Non-pigmented ciliary epithelial cell (primary cell): Measurements from ENCODE around the gene ADPRH.

Experiments used
- DNase-seq: peaks from one replicate; pipeline ENCODE4 v3.0.0-alpha.2; 2010; ENCODE audit warnings: low read depth

ADPRH gene

DNA sequence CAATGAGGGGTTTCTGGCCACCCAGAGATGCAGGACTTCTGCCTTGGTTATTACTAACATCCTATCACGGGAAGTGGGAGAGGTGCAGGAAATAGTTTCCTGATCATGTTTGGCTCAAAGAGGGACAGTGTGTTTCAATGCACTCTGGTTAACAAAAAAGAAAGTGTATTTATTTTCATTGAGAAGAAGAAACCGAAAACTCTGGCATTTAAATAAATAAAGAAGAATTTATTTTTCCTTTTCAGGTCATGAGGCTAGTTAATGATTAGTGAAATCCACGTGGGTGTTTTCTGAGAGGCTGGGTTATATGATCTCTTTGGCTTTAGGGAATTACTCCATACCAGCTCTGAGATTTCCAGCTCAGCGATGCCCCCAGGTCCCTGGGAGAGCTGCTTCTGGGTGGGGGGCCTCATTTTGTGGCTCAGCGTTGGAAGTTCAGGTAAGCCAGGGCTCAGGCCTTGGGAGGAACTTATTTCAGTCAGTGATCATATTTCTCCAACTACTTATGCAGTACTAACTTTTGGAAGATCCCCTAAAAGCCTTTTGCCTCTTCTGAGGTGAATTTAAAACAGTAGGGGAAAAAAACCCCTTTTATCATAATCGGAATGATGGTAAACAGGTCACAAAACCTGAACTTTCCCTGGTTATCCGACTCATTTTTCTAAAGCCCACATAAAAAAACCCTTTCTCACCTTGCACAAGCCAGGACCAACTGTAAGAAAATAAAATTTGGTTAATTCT is 18.4 kb downstream of the ADPRH start, which contains the start of gene PLA1A:
Gene PLA1A, plus strand, starts transcription at position 338 of the 741 bp plus-strand sequence. Its CDS starts 29 bp downstream, at position 367.
- no peak for DNase-seq

DNA sequence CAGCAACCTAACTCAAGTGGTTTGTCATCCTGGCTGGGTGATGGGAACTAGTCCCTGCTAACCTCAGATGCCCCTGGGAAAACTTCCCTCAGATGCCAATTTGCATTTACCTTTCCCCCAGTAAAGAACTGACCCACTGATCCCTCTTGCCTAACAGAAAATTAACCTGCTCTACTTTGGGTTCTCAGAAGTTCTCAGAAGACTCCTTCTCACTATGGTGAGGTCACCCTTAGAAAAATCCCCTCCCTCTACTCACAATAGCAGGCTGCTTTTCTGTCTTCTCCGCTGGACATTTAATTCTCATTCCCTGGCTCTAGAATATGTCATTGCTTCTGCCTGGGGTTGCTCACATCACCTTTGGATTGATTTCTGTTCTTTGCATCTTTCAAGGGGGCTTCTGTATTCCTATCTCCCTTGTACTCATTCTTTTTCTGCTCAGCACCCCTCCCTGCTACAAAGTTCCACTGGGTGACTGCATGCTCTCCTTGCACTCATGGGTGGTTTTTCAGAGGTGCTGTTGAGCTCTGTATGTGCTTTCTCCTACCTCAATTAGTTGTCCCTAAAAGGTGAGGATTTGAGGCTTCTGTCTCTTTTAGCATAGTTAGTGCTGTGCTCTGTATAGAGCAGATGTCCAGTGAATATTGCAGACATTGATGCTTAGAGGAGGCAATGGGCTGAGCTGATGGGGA is 19.3 kb downstream of the ADPRH start:
- no peak for DNase-seq

DNA sequence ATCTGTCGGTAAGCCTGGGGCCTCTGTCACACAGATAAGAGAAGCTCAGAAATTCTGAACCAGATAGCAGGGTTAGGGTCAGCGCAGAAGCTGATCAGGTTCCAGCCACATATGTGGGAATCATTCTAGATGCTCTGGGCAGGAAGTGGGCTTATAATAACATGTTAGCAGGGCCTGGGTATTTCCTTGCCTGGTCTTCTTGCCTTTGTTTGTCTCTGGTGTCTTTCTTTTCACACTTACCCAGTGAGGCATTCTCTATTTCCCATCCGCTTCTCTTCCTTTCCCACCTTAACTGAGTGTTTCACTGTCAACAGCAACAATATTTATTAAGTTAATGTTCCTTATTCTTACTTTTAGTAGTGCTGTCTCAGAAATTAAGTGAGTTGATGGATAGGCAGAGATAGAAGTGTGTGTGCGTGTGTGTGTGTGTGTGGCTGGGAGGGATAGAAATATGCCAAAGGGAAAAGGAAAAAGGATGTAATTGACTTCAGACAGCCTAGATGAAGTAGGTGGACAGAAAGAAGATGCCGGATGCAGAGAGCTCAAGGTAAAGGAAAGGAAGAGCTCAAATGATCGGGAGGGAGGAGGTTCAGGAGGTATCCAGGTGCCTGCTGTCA is 20.4 kb downstream of the ADPRH start:
- DNase-seq = no peak

DNA sequence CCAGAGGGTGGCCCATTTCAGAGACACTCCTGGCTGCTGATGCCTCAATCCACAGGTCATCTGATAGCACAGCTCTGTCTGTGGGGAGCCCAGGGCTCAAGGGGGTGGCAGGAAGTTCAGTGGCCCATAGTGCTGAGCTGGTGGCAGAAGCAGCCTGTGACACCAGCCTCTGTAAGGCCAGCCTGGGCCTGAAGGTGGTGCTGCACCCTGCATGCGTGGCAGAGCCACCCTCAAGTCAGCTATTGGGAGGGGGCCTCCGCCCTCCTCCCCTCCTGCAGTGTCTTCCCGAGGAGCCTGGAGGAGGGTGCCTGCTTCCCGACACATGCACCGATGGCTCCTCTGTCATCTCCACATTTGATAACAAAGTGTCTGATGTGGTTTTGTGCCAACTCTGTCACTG is 21.4 kb downstream of the ADPRH start:
- DNase-seq = no peak

DNA sequence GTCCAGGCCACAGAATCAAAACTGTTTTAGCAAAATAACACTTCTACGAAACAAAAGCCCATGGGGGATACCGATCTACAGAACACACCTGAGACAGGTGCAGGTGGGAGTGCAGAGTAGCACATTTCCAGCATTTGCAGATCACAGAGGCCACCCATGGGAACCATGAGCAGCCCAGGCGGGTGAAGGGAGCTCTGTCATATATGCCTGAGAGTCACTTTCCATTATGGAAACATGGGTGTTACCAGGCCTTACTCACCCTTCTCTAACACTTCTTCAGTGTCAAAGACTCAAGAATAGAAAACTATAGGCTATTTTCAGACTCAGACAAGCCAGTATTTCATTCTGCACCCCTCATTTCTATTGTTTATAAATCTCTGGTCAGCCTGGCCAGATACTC is 21.9 kb downstream of the ADPRH start:
- no peak for DNase-seq

DNA sequence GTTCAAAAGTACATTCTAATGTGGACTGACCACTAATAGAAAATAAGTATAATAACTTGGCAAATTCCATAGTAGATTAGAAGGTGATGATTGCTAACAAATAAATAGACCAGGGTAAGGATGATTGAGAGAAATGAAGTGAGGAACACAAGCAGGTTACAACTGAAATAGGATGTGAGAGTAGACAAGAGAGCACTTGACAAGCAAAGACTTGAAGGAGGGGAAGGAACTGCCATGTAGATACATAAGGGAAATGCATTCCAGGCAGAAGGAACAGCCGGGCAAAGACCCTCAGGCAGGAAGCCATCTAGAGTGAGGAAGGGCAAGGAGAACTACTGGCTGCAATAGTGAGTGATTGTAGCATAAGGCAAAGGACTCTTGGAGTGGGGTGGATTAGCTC is 23.4 kb downstream of the ADPRH start:
- DNase-seq = no peak

DNA sequence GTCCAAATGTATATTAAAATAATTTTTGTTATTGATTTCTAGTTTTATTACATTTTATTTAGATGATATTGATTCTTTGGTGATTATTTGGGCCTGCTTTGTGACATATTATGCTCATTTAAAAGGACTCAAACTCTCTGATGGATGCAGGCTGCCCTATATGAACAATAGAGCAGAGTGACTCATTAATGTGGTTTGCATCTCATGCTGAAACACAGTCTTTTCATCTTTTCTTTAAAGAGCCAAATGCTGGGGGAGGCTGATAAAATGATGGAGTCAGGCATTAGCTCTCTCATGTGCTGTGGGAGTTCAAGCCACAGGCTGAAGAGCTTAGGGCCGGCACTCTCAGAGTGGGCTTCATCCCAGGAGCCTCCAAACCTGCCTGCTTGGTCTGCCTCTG is 25.6 kb downstream of the ADPRH start:
- peak; percentile 31 for DNase-seq

DNA sequence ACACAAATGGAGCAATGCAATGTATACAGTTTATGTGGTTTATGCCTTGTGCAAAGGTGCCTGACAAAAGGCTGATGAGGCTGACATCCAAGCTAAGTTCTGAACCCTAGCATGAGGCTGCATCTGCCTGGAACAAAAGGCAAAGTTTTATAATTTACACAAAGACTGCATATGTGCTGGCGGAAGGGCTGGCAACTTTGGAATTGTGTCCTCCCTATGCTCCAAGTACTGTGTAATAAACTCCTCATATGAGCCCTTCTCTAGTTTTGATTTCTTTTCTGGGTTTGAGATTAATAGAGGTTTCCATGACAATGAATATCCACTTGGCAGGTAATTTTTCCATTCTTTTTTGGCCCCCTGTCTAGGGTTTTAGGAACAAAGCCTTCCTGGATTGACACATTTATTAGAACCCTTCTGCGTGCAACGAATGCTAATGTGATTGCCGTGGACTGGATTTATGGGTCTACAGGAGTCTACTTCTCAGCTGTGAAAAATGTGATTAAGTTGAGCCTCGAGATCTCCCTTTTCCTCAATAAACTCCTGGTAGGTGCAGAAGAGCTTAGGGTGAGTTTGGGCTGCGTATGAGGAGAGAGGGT is 29.2 kb downstream of the ADPRH start:
- DNase-seq = no peak

DNA sequence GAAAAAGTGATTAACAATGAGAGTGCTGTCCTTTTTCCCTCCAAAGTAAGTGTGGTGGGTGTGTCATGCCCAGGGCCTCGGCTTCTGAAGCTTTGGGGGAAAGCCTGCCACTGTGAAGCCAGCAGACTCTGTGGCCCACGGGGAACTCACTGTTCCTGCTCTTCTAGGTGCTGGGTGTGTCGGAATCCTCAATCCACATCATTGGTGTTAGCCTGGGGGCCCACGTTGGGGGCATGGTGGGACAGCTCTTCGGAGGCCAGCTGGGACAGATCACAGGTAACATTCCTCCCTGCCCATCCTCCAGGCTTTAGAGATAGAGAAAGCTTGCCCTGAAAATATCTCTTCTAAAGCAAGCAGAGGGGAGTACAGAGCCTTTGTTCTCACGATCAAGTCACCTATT is 30.0 kb downstream of the ADPRH start:
- no peak for DNase-seq

DNA sequence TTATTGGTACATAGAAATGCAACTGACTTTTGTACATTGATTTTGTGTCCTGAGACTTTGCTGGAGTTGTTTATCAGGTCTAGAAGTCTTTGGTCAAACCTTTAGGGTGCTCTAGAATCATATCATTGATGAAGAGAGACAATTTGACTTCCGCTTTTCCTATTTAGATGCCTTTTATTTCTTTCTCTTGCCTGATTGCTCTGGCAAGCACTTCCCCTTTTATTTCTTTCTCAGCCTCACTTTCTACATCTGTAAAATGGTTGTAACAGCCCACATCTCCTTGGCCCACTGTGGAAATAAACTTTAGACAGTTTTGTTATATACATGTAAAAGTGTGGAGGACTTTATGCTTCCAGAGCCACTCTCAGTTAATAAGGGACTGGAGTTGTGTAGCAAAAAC is 32.4 kb downstream of the ADPRH start:
- no peak for DNase-seq

DNA sequence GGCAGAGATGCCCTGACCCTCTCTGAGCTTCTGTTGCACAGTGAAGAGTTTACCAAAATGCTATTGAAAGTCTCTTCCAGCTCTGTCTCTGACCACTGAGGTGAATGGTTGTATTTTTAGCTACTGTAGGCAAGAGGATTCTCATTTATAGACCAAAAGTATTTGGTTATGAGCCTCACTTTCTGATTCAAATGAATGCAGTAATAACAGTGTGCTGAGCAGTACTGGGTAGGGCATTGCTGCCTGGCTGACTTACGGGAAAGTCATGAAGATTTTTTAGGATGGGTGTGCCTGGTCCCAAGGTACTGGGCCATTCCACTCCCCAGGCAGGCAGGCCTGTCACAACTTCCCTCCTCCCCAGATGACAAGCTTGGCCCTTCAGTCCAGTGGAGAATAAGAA is 33.9 kb downstream of the ADPRH start:
- DNase-seq = no peak

DNA sequence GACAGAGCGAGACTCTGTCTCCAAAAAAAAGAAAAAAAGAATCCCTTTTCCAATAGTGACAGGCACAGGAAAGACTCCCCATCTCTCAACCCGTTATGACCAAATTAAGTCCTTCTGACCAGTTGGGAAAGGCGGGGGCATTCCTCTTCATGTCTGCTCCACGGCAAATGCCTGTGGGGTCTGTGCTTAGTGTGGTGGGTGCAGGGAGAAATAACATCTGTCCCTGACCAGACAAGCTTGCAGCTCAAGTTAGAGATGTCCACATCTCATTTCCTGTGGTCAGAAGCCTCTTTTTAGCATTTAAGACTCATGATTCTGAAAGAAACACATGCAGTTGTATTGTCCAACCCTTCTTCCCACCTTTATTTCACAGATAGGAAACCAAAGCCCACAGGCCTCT is 34.6 kb downstream of the ADPRH start:
- no peak for DNase-seq

DNA sequence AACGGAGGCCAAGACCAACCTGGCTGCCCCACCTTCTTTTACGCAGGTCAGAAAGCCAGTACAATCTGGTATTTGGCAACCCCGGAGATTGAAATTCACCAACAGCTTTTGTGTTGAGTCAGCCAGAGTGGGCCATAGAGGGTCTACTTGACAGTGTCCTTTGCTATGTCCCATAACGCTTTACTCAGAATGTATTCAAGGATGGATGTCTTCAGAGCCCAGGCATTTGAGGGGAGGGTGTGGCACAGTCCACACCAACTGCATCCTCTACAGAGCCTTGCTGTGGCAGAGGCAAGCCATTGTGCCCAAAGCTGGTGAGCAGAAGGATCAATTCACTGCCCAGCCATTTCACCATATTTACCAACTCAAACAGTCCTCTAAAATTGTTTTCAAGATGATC is 36.8 kb downstream of the ADPRH start:
- DNase-seq = no peak

DNA sequence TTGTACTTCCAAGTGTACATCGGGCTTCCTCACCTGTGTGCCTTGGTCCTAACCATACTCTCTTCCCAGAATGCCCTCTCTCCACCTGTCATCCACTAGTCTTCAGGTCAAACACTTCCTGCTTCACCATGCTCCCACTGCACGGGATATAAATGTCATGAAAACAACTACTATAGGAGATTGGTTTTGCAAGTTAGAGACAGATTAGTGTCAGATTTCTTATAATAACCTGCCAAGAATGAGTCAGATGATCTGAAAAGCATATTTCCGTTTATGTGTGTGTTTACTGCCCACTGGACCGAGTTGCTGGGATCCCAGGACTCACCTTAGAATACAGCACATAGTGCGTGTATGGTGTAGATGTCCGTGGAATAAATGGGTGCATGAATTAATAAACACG is 39.8 kb downstream of the ADPRH start:
- no peak for DNase-seq

DNA sequence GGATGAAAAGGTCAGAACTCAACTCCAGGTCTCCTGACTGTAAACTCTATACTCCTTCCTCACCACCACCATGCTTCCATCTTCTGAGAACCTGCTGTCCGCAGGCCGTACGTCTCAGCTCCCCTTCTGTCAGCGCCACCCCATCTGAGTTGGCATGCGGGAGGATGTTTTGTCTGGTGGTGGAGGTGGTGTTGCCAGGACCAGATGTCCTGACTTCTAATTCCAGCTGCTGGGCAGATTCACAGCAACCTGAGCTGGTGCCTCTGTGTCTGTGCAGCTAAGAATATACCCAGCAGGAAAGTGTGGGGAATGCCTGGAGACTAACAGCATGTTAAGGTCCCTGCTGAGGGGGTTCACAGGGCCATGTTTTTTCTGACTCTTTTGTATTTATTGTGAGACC is 41.6 kb downstream of the ADPRH start:
- no peak for DNase-seq

DNA sequence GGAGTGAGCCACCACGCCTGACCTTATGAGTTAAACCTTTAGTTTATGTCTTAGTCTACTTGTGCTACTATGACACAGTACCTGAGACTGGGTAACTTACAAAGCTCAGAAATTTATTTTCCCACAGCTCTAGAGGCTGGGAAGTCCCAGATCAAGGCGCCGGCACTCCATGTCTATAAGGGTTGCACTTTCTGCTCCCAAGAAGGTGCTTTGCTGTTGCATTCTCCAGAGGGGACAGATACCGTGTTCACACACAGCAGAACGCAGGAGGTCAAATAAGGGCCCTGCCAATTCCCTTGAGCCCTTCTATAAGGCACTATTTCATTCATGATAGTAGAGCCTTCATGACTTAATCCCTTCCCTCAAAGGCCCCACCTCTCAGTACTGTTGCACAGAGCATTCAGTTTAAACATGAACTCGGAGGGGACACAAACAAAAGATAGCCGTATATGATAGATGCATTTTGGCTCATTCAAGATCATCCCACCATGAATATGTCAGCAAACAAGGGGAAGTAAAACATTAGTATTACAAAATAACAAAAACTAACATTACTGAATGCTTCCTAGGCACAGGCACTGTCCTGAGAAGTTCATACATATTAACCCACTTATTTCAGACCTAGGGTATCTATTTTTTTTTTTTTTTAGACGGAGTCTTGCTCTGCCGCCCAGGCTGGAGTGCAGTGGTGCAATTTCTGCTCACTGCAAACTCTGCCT is 44.9 kb downstream of the ADPRH start:
- DNase-seq = no peak

DNA sequence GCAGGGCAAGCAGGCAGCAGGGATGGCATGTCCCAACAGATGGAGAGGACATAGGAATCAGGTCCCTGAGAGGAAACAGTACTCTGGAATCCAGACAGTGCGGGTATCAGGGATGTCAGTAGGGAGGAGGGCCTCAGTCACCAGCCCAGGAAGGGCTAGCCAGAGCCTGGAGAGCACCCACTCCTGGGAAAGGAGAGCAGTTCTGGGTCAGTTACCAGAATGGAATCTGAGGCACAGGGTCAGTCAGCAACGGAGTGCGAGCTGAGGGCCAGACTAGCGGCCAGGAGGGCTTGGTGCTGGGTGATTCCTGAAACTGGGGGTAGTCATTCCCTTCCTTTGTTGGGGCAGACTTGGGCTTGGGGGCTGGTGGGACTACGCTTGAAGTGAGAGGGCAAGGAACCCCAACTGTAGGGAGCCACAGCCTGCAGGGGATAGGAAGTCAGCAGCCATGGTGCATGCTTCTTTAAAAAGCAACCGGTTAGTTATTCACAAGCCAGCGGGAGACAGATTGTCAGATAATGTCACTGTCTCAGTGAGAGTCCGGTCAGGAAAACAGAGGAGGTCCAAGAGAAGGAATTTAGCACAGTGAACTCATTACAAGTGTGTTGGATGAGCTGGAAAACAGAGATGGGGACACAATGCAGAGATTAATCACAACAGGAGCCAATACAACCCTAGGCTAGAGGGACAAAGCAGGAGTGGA is 46.3 kb downstream of the ADPRH start:
- no peak for DNase-seq

DNA sequence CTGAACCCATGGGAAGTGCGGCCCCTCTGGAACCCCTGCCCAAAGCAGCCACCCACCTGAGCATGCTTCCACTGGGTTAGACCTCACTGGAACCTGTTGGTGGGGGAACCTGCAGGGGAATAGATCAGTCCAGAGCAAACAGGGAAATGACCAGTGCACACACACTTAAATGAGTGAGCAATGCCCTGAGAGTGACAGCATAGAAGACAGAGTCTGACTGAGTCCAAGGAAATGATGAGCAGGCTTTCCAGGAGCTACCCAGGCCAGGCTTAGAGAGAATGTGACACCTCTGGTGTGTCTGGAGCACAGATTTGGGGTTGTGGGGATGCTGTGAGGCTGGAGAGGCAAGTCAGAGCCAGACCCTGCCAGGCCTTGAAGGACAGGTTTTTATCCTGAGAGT is 46.9 kb downstream of the ADPRH start:
- no peak for DNase-seq

DNA sequence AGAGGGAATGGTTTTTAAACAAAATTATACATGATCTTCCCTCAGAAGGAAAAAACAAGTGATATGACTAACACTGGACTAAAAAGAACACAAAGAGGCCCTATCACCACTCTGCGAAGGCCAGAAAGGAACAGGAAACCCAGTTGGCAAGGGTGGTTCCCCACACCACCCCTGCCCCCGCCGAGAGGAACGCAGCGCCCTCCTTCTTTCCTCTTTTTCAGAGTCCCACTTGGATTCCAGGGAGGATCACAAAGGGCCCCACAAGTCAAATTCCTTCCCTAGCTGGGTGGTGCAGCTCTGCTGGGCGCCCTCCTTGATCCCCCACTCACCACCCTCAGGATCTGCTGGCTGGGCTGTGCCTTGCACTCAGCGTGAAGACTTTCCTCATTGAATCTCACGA is 48.2 kb downstream of the ADPRH start:
- DNase-seq = no peak

DNA sequence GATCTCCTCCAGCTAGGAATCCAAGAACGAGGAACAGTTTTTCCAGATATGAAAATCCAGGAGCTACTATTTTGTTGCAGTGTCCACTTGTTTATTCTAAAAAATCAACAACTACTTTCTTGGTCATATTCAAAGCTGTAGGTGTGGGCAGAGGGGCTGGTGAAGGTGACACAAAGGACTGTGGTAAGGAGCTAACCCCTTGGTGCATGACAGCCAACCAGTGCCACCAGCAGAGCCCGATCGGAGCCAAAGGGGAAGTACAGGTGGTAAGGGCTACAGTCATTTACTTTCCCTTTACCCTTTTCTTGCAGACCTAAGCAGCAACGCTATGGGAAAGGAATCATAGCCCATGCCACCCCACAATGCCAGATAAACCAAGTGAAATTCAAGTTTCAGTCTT is 49.1 kb downstream of the ADPRH start:
- no peak for DNase-seq

DNA sequence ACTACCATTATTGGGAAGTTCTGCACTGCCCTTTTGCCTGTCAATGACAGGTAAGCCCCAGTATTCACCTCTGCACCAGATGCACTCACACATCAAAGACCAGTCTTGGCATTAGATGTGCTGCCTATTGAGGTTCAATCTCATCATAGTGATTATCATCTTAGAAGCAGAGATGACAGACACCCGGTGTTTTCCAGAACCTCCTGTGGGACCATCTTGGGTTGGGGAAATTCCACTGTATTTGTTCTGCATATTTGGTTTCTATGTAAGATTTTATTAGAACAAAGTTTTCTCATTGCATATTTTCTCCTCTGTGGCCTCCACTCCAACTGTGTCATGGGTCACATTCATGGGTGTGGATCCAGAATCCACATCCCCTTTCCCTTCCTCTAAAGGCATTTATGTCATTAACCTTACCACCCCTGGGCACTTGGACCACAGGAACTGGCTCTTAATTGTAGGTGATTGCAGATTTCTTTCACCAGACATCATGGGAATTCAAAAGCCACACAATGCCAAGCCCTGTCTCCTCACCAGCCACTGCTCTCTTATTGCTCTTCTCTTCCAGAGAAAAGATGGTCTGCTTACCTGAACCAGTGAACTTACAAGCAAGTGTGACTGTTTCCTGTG is 49.6 kb downstream of the ADPRH start:
- no peak for DNase-seq
